Kidney (tissue), 14 donors: ENCODE measurements around the gene LIME1. TPM values are rescaled to one million over a fixed set of nuclear protein-coding genes. Genes with fewer than 3 reads are reported as not detected.

Source experiments
- DNase-seq, 5 donors: peaks; one replicate each; pipeline ENCODE4 v3.0.0-alpha.2; 2013 to 2020
- FAIRE-seq: peaks from 2 replicates; lab custom pipeline; 2012; peaks lifted over from hg19 to GRCh38; lab: Jason Lieb, UNC
- H3K27ac ChIP-seq, 2 donors: one replicate each; pipeline ENCODE4 v1.7.0; 2013; ENCODE audit warnings: low read depth in 2 of 2, low read length in 2 of 2, inconsistent platforms in 1 of 2
- H3K27me3 ChIP-seq: one replicate; pipeline ENCODE4 v1.7.1; 2013; ENCODE audit warnings: low read length, inconsistent platforms; ENCODE audit not compliant: control insufficient read depth, insufficient read depth
- H3K36me3 ChIP-seq, 3 donors: one replicate each; pipeline versions ENCODE4 v1.7.0 to v1.7.1; 2013; ENCODE audit warnings: low read length in 3 of 3, control low read depth in 1 of 3, inconsistent platforms in 1 of 3; ENCODE audit not compliant: insufficient read depth in 3 of 3, control insufficient read depth in 2 of 3
- H3K4me1 ChIP-seq, 3 donors: one replicate each; pipeline versions ENCODE4 v1.7.0 to v1.7.1; 2013; ENCODE audit warnings: low read length in 3 of 3, inconsistent platforms in 1 of 3, low read depth in 1 of 3; ENCODE audit not compliant: control insufficient read depth in 2 of 3, insufficient read depth in 2 of 3
- H3K4me3 ChIP-seq, 3 donors: one replicate each; pipeline versions ENCODE4 v1.7.0 to v1.8.1; 2013; ENCODE audit warnings: low read length in 3 of 3, control low read depth in 1 of 3, inconsistent platforms in 1 of 3
- H3K9ac ChIP-seq, 3 donors: one replicate each; pipeline versions ENCODE4 v1.7.0 to v1.7.1; 2013; ENCODE audit warnings: low read length in 3 of 3, control low read depth in 1 of 3, inconsistent platforms in 1 of 3
- H3K9me3 ChIP-seq, 3 donors: one replicate each; pipeline versions ENCODE4 v1.7.0 to v1.7.1; 2013; ENCODE audit warnings: low read length in 3 of 3, control low read depth in 1 of 3, inconsistent platforms in 1 of 3; ENCODE audit not compliant: control insufficient read depth in 2 of 3, insufficient read depth in 1 of 3
- intact Hi-C: fragments of 100-400 bp; cut with DNase I; formaldehyde crosslinking; loops from one replicate; pipeline ENCODE4 v1.11.1; 2022
- polyA plus RNA-seq: library from polyadenylated mRNA; stranded (reverse); fragments of 350-450 nt; fragmentation: Illumina TruSeq; extraction: RNeasy Lipid Tissue Mini Kit (QIAGEN cat#74804); gene quantifications from one replicate; pipeline ENCODE4 v1.2.3, GENCODE V29; 2014; ENCODE audit warnings: low read depth, low replicate concordance; ENCODE audit not compliant: insufficient read depth
- total RNA-seq: library from RNA; stranded (reverse); fragmentation: NEBNext Ultra II Directional; extraction: Animal tissue kit (Norgen Biotek cat#: 25700); gene quantifications from one replicate; pipeline ENCODE4 v1.2.1, GENCODE V29; 2021
- TF ChIP-seq, protein P1 (sequence below): IDR thresholded peaks from 3 replicates; pipeline ENCODE4 v1.5.1; 2012; ENCODE audit warnings: mild to moderate bottlenecking, moderate library complexity, borderline replicate concordance; ENCODE audit not compliant: insufficient read depth; ENCODE audit errors: extremely low read depth
- donor health status: control.
- donor health status: control.
- donor health status: control.
- donor health status: control.
- donor health status: control.
- donor health status: DM: yes; HTN: yes; CAD: no.
- donor health status: Normal renal cell carcinoma (clear cell type).

LIME1 gene
- total and polyA plus RNA-seq, 2 donors from 2014 or later, result 12.1 to 114 TPM

DNA sequence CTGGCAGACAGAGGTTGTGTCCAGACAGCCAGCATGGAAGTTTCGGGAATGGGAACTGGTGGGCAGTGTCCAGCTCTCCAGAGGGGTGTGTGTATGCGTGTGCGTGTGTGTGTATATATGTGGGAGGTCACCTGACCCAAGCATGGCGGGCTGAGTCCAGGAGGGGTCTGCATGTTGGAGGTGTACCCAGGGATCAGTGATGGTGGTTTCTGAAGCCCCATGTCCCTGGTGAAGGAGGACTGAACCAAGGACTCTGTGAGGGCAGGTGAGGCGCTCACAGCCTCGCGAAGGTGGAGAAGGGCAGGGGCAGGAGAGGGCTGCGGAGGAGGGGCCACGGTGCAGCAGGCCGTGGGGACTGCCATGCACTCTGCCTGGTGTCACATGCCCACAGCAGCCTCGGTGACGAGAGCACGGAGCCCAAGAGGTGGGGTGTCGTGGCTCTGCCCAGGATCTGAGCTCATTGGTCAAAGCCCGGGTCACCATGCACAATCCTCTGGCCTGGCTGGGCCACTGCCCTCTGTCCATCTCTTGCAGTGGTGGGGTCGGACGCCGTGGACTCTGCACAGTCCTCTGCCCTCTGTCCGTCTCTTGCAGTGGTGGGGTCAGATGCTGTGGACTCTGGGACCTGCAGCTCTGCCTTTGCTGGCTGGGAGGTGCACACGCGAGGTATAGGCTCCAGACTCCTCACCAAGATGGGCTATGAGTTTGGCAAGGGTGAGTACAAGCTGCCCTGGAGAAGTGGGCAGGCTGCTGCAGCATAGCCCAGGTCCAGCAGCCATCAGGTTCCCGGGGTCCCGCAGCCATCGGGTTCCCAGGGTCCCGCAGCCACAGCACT, 2.1 kb upstream of the LIME1 start:
- Histone ChIP-seq H3K9ac (no peak overlapping the region), H3K27ac (no peak overlapping the region), H3K4me1 (peaks cover 0 to 13% (median 0%) of the 10 kb centered on the region in 3 donors), H3K4me3 (peak overlapping the region in 1 of 3 donors; percentile 64), H3K9me3 (no peaks in the 10 kb centered on the region), H3K36me3 (peaks cover 4 to 8% (median 6%) of the 10 kb centered on the region in 3 donors), H3K27me3 (no peaks in the 10 kb centered on the region)
- intact Hi-C loops, result no loop called here
- FAIRE-seq (no peak), DNase-seq (no peak)
- TF ChIP-seq, protein P1, sequence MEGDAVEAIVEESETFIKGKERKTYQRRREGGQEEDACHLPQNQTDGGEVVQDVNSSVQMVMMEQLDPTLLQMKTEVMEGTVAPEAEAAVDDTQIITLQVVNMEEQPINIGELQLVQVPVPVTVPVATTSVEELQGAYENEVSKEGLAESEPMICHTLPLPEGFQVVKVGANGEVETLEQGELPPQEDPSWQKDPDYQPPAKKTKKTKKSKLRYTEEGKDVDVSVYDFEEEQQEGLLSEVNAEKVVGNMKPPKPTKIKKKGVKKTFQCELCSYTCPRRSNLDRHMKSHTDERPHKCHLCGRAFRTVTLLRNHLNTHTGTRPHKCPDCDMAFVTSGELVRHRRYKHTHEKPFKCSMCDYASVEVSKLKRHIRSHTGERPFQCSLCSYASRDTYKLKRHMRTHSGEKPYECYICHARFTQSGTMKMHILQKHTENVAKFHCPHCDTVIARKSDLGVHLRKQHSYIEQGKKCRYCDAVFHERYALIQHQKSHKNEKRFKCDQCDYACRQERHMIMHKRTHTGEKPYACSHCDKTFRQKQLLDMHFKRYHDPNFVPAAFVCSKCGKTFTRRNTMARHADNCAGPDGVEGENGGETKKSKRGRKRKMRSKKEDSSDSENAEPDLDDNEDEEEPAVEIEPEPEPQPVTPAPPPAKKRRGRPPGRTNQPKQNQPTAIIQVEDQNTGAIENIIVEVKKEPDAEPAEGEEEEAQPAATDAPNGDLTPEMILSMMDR, result no peak

DNA sequence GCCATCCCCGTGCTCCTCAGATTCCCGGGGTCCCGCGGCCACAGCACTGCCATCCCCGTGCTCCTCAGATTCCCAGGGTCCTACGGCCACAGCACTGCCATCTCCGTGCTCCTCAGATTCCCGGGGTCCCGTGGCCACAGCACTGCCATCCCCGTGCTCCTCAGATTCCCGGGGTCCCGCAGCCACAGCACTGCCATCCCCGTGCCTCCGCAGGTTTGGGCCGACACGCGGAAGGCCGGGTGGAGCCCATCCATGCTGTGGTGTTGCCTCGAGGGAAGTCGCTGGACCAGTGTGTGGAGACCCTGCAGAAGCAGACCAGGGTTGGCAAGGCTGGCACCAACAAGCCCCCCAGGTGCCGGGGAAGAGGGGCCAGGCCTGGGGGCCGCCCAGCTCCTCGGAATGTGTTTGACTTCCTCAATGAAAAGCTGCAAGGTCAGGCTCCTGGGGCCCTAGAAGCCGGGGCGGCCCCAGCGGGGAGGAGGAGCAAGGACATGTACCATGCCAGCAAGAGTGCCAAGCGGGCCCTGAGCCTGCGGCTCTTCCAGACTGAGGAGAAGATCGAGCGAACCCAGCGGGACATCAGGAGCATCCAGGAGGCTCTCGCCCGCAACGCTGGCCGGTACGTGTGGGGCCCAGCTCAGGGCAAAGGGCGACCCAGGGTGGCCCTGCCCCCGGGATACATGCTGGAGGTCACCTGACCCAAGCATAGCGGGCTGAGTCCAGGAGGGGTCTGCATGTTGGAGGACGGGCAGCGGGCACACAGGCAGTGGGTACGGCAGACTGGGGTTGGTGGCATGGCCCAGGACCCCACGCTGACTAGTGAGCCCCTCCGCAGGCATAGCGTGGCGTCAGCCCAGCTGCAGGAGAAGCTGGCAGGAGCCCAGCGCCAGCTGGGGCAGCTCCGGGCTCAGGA, 1.3 kb upstream of the LIME1 start:
- TF ChIP-seq, protein P1, result no peak
- Histone ChIP-seq H3K36me3 (peaks cover 4 to 8% (median 6%) of the 10 kb centered on the region in 3 donors), H3K9ac (no peak overlapping the region), H3K4me1 (peaks cover 0 to 13% (median 0%) of the 10 kb centered on the region in 3 donors), H3K27ac (no peak overlapping the region), H3K4me3 (peak overlapping the region in 1 of 3 donors; percentile 64), H3K9me3 (no peaks in the 10 kb centered on the region), H3K27me3 (no peaks in the 10 kb centered on the region)
- DNase-seq (peak in 2 of 5 donors; percentile 55 to 78), FAIRE-seq (no peak)
- intact Hi-C loops, result no loop called here

DNA sequence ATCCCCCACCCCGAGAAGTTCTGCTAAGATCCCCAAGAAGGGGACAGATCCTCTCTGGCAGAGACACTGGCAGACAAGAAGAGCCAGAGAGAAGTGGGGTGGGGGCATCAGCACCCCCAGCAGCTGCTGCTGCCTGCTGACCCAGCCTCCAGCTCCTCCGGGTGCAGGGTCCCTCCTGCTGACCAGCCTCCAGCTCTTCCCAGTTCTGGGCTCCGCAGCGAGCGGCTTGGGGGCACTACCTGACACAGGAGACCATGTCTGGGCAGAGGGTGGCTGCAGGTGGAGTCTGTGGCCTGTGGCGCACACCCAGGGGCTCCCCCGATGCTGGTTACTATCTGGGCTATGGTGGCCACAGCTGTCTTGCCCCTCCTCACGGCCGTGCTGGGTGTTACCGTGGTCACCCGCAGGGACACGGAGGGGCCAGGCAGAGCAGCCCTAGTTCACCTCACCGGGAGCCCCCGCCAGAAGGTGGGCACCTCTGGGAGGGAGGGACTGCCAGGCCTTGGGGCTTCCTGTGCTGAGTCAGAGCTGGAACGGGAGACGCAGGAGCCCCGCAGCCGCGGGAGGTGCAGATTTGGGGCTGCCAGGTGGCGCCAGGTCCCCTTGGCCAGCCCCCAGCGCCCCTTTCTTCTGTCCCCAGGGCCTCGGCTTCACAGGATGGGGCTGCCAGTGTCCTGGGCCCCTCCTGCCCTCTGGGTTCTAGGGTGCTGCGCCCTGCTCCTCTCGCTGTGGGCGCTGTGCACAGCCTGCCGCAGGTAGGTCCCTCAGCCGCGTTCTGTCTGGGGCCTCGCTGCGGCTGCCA, 630 bp downstream of the LIME1 start:
- intact Hi-C loops, result no loop called here
- Histone ChIP-seq H3K9me3 (no peaks in the 10 kb centered on the region), H3K36me3 (peaks cover 3 to 9% (median 5%) of the 10 kb centered on the region in 3 donors), H3K27ac (peak overlapping the region in 1 of 2 donors; percentile 1), H3K4me1 (peaks cover 0 to 16% (median 0%) of the 10 kb centered on the region in 3 donors), H3K27me3 (no peaks in the 10 kb centered on the region), H3K4me3 (peak overlapping the region in 2 of 3 donors; percentile 36 to 64), H3K9ac (peak overlapping the region in 1 of 3 donors; percentile 46)
- TF ChIP-seq, protein P1, result no peak
- DNase-seq (peak in 2 of 5 donors; percentile 56 to 78), FAIRE-seq (no peak)
